NCI-H2196 (cell line): ENCODE data around the gene RARB.

Experiments
- DNase-seq: peaks from one replicate; lab custom pipeline; 2025; ENCODE audit not compliant: unreplicated experiment; lab: John Stamatoyannopoulos, UW

RARB gene

DNA sequence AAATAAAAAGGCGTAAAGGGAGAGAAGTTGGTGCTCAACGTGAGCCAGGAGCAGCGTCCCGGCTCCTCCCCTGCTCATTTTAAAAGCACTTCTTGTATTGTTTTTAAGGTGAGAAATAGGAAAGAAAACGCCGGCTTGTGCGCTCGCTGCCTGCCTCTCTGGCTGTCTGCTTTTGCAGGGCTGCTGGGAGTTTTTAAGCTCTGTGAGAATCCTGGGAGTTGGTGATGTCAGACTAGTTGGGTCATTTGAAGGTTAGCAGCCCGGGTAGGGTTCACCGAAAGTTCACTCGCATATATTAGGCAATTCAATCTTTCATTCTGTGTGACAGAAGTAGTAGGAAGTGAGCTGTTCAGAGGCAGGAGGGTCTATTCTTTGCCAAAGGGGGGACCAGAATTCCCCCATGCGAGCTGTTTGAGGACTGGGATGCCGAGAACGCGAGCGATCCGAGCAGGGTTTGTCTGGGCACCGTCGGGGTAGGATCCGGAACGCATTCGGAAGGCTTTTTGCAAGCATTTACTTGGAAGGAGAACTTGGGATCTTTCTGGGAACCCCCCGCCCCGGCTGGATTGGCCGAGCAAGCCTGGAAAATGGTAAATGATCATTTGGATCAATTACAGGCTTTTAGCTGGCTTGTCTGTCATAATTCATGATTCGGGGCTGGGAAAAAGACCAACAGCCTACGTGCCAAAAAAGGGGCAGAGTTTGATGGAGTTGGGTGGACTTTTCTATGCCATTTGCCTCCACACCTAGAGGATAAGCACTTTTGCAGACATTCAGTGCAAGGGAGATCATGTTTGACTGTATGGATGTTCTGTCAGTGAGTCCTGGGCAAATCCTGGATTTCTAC is at the start of gene RARB:
Gene RARB, plus strand, starts transcription at position 322 of the 847 bp plus-strand sequence. Its CDS starts 469 bp downstream, at position 791.
- no peak for DNase-seq

GRCh38 chr3:25378786-25379311 is 49.2 kb upstream of the RARB start:
- DNase-seq = no peak

GRCh38 chr3:25380222-25380739 is 47.8 kb upstream of the RARB start:
- no peak for DNase-seq

DNA sequence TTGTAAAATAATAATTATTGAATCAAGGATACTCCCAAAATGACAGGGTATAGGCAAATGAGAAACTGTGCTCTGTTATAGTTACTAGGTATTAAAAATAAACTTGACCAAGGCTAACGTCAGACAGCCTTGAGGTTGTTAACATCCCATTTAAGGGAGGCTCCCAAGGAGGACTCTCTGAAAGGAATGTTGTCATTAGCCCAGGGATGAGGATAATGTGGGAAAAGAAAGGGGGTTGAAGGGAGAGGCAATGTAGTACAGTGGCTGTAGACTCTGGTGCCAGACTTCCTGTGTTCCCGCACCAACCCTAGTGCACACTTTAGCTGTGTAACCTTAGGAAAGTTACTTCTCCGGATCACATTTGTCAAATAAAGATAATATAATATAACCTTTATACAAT is 47.0 kb upstream of the RARB start:
- no peak for DNase-seq

DNA sequence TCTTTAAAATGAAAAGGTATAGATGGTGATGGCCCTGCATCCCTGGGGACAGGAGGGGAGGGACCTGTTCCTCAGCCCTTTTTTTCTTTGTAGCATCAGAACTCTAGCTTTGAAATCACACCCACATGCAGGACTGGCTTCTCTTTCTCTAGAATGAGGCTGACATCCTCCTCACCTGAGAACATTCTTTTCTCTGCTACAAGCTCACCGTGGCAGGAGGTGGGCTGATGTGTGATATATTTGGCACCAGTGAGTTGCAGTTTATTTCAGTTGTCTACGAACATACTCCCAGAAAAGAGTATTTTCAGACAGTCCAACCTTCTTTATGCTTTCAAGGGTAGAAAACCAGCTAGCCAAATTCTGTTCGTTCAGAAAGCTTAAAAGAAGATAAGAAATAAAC is 43.6 kb upstream of the RARB start:
- no peak for DNase-seq

- DNase-seq = no peak
Observed at GRCh38 chr3:25385807-25386460, 42.1 kb upstream of the RARB start.

DNA sequence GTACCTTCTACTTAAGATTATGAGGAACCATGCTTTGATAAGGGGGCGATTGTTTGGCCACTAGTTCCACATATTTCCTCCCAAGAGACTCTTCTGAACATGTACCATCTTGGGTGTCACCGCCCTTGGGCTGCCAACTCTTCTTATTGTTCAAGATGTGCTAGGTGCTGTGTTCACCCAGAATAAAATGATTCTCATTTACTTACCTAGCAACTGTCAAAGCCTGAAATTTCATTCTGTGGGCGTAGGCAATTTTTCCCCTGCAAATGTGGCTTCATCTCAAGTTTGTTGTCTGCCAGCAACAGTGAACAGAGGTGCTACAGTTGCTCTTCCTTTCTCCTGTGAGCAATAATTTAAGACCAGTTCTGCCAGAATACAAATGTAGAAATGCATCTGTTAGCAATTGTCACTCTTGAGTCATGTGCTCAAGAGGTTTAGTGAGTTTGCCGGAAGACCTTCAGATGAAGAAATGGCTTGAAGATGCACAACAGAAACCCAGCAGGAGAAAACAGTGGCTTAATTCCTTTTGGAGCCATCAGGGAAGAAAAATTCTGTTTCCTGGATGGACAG is 41.3 kb upstream of the RARB start:
- no peak for DNase-seq

- DNase-seq = no peak
Observed at GRCh38 chr3:25390605-25391004, 37.5 kb upstream of the RARB start.

DNA sequence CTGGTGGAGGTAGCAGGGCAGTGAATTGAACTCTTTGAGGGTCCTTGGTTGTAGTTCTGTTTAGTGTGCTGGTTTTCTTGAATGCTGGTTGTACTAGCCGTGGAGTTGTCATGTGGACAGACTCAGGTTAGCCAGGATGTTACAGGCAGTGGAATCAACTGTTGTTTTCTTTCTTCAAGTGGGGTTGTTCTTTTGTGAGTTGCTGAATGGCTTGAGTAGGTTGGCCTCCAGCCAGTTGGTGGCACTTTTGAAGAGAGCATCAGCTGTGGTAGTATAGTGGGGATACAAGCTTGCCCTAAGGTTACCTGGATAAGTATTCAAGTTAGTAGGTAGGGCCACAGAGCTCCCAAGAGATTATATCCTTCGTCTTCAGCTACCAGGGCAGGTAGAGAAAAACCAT is 31.8 kb upstream of the RARB start:
- no peak for DNase-seq

DNA sequence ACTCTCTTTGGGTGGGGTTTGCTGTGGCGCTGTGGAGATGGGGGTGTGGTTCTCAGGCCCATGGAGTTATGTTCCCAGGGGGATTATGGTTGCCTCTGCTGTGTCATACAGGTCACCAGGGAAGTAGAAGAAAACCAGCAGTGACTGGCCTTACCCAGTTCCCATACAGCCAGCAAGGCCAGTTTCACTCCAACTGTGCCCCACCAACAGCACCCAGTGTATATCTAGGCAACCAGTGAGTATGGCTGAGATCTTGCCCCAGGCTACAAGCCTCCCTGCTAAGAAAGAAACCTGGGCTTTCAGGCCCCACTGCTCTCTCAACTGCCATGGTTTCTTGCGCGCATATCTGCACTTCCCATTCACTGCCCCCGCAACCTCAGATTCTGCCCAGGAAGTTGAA is 31.4 kb upstream of the RARB start:
- DNase-seq = no peak

DNA sequence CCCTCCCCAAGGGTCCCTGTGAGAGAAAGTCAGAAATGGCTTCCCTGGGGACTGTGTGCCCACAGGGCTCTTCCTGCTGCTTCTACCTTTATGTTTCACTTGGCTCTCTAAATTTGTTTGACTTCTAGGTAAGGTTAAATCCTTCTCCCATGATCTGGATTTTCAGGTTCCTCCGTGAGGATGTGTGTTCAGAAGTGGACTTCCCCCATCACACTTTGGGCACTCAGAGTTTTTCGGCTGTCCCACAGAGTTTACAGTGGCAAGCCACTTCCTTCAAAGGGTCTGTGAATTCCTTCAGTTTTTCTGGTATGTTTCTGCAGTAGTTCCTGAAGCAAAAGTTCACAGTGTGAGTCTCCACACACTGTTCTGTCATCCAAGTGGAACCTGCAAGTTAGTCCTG is 30.9 kb upstream of the RARB start:
- no peak for DNase-seq

DNA sequence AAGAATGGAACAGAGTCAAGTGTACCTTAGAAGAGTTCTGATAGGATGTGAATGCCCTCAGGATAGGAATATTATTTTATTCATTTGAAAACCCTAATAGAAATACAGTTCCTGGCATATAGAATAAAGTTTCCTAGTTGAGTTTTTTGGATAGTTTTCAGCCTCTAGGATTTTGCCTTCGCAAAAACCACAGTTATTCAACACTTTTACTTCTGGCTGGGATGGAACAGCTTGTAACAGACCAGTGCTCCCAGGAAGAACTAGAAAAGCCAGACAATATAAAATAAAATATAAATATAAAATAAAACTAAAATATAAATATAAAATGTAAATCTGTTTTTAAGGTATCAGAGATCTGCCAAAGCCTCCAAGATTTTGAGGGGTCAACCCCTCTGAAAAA is 27.5 kb upstream of the RARB start:
- DNase-seq = no peak

DNA sequence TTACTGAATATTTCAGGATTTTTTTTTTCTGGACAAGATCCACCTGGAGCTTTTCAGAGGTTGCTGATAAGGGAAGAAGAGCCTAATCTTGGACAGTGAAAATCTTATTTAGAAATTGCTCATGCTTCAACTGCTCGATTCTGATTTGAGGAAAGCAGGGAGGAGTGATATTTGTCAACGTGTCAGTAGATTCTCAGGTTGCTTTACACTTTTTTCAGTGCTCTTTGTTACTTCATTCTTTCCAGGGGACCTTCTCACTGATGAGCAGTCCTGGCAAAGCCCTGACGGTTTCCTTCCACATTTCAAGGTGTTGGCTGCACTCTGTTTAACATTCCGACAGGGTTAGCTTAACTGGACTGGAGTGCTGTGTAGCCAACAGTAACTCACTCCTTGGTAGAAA is 24.1 kb upstream of the RARB start:
- no peak for DNase-seq

- DNase-seq = no peak
Observed at GRCh38 chr3:25404569-25404968, 23.5 kb upstream of the RARB start.

DNA sequence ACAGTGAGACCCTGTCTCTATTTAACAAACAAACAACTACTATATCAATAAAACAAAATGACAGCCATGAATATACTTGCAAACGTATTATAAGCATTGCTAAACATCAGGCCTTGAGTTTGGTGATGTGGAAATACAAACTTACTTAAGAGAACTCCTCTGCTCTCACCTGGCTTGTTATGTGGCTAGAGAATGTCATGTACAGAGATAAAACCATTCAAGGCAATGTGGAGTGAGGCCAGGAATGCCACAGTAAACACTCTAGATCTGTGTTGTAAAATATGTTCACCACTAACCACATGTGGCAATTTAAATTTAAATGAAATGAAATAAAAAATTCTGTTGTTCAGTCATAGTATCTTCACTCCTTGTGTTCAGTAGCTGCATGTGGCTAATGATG is 22.7 kb upstream of the RARB start:
- no peak for DNase-seq

DNA sequence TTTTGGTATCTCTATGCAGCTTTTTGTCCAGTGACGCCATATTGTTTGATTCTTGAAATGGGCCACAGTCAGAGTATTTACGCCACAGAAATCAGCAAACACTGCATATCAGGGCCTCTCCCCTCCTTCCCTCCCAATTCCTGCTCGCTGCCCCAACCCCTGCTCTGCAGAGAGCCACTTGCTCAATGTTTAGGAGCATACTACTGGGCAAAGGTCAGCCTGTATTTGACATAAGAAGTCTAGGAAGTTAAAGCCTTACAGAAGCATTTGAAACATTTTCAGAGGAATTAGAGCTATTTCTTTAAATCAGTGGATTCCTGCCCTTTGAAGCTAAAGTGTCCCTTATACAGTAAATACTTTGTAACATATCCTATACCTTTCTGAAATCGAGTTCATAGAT is 17.4 kb upstream of the RARB start:
- DNase-seq = no peak

- DNase-seq = no peak
Observed at GRCh38 chr3:25412269-25412668, 15.8 kb upstream of the RARB start.

- no peak for DNase-seq
Observed at GRCh38 chr3:25416176-25416575, 11.9 kb upstream of the RARB start.

- no peak for DNase-seq
Observed at GRCh38 chr3:25418596-25418995, 9.5 kb upstream of the RARB start.

- no peak for DNase-seq
Observed at GRCh38 chr3:25419251-25419650, 8.8 kb upstream of the RARB start.

- DNase-seq = no peak
Observed at GRCh38 chr3:25420147-25420546, 7.9 kb upstream of the RARB start.

DNA sequence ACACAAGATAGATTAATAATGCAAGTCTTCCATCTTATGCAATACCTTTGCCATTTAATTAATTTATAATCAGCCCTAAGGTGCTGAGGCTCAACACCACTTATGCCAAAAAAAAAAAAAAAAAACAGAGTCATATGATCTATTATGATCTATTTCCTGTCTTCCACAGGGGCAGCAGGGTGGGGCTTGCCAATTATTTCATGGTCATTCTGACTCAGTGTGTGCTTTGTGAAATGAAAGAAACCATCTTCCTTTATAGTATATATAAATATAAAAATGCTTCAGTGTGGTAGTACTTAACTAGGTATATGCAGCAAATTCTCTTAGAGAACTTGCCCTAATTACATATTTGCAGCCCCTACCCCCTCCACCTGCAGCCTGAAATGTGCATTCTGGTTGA is 7.2 kb upstream of the RARB start:
- no peak for DNase-seq
